Upper lobe of left lung (tissue), 6 donors: ENCODE data around the gene NEK10. TPM values are rescaled to one million over a fixed set of nuclear protein-coding genes. Genes with fewer than 3 reads are reported as not detected.
"Not testable (repeated sequence)": the region's sequence is repeated elsewhere in the genome, so short reads cannot be mapped to it uniquely, and the experiment has no call there.

Experiments
- ATAC-seq, 2 donors: fragments of 200-7000 bp; cut with Tn5 transposase; one replicate each; pipeline ENCODE4 v1.9.1; 2022; ENCODE audit warnings: mild to moderate bottlenecking in 2 of 2, moderate library complexity in 2 of 2; ENCODE audit not compliant: low FRiP score in 2 of 2
- DNase-seq, 2 donors: peaks; one replicate each; pipeline ENCODE4 v3.0.0-alpha.2; 2019 to 2020
- H3K27ac ChIP-seq, 4 donors: fragments of 200-600 bp; sonication (generic); one replicate each; pipeline ENCODE4 v1.5.1; 2016 to 2019
- H3K27me3 ChIP-seq, 4 donors: fragments of 200-600 bp; sonication (generic); one replicate each; pipeline ENCODE4 v1.5.1; 2017 to 2019
- H3K36me3 ChIP-seq, 4 donors: fragments of 200-600 bp; sonication (generic); one replicate each; pipeline ENCODE4 v1.5.1; 2016 to 2019
- H3K4me1 ChIP-seq, 4 donors: fragments of 200-600 bp; sonication (generic); one replicate each; pipeline ENCODE4 v1.5.1; 2018 to 2019
- H3K4me3 ChIP-seq, 4 donors: fragments of 200-600 bp; sonication (generic); one replicate each; pipeline ENCODE4 v1.5.1; 2017 to 2019; ENCODE audit warnings: mild to moderate bottlenecking in 2 of 4, moderate library complexity in 1 of 4
- H3K9me3 ChIP-seq, 4 donors: fragments of 200-600 bp; sonication (generic); one replicate each; pipeline ENCODE4 v1.5.1; 2018 to 2019
- EP300 ChIP-seq, 4 donors: sonication (generic); formaldehyde crosslinking; IDR thresholded peaks; one replicate each; pipeline ENCODE4 v1.5.1; 2017; ENCODE audit warnings: antibody characterized with exemption in 4 of 4, control low read depth in 2 of 4
- POLR2A ChIP-seq, 4 donors: fragments of 450-650 bp; IDR thresholded peaks; one replicate each; pipeline ENCODE4 v1.5.1; 2016 to 2017; ENCODE audit warnings: antibody characterized with exemption in 4 of 4, mild to moderate bottlenecking in 2 of 4
- POLR2AphosphoS5 ChIP-seq, 2 donors: sonication (generic); formaldehyde crosslinking; IDR thresholded peaks; one replicate each; pipeline ENCODE4 v1.5.1; 2017; ENCODE audit warnings: antibody characterized with exemption in 2 of 2
- WGBS, 2 donors: methylation state at CpG; one replicate each; pipeline ENCODE4 v1.1.5; 2017 to 2018; 5-methylcytosine and 5-hydroxymethylcytosine counted together
- total RNA-seq, 6 donors: library from RNA; depleted of rRNA in 4 of 6; stranded (reverse); fragments of >200 nt in 4 of 6; gene quantifications; one replicate each; pipeline versions ENCODE4 v1.1.0 to v1.2.1, GENCODE V29; 2016 to 2021
- TF ChIP-seq, protein P1 (sequence below), 6 experiments: fragments of 450-650 bp in 4 of 6; fragments of 200-600 bp in 2 of 6; sonication (generic) in 2 of 6; IDR thresholded peaks; one replicate each; pipeline ENCODE4 v1.5.1; 2016 to 2019; ENCODE audit warnings: antibody characterized with exemption in 6 of 6
- donor health status: DM: no; HTN: no; CAD: no; lungs with moderate emphysema.
- donor health status: DM: no; HTN: yes; CAD: no; lungs with severe emphysema.

NEK10 gene
- total RNA-seq, result 10 to 100 TPM in 4 of 6 donors, 1 to 10 TPM in 1, under 1 TPM in 1; 0.29 to 85.3 (median 12.1) TPM

- H3K4me1 ChIP-seq, result peaks cover 5 to 14% (median 9%) of the 10 kb centered on the region in 4 donors
- TF ChIP-seq POLR2AphosphoS5 (IDR thresholded peaks at IDR 0.05) (peak; percentile 6 to 41), POLR2A (IDR thresholded peaks at IDR 0.05) (peak in 1 of 4 donors; percentile 11), EP300 (IDR thresholded peaks at IDR 0.05) (no peak)
- TF ChIP-seq, protein P1, sequence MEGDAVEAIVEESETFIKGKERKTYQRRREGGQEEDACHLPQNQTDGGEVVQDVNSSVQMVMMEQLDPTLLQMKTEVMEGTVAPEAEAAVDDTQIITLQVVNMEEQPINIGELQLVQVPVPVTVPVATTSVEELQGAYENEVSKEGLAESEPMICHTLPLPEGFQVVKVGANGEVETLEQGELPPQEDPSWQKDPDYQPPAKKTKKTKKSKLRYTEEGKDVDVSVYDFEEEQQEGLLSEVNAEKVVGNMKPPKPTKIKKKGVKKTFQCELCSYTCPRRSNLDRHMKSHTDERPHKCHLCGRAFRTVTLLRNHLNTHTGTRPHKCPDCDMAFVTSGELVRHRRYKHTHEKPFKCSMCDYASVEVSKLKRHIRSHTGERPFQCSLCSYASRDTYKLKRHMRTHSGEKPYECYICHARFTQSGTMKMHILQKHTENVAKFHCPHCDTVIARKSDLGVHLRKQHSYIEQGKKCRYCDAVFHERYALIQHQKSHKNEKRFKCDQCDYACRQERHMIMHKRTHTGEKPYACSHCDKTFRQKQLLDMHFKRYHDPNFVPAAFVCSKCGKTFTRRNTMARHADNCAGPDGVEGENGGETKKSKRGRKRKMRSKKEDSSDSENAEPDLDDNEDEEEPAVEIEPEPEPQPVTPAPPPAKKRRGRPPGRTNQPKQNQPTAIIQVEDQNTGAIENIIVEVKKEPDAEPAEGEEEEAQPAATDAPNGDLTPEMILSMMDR (IDR thresholded peaks at IDR 0.05), result peak in 1 of 6 experiments; percentile 19
- no peaks in the 10 kb centered on the region for H3K9me3 ChIP-seq
- H3K4me3 ChIP-seq, result peak within 1 kb of the TSS; percentile 39 to 76 (median 70)
- H3K27ac ChIP-seq, result peak within 1 kb of the TSS in 1 of 4 donors; percentile 33
- DNase-seq (peak; percentile 92 to 97), ATAC-seq (peak; percentile 98)
- H3K36me3 ChIP-seq, result no peaks in the 10 kb centered on the region
- 4 to 5% methylated on average over 26 to 38 of the region's 48 CpGs for WGBS, 2 donors
- H3K27me3 ChIP-seq, result no peaks in the 10 kb centered on the region
These were observed at the start of gene NEK10 for GRCh38 chr3:27368831-27369607. Gene NEK10 (minus strand): TSS chr3:27369383. CDS start chr3:27352882, 16,501 bp downstream.

- Histone ChIP-seq H3K27me3 (no peaks in the 10 kb centered on the region), H3K9me3 (no peaks in the 10 kb centered on the region), H3K36me3 (peaks cover 0 to 29% (median 9%) of the 10 kb centered on the region in 4 donors), H3K4me3 (no peak overlapping the region), H3K27ac (no peak overlapping the region), H3K4me1 (no peaks in the 10 kb centered on the region)
- ATAC-seq, result no peak
- DNase-seq, result no peak
- 90% methylated on average over 1 of the region's 1 CpG for WGBS, 2 donors
- TF ChIP-seq POLR2AphosphoS5 (IDR thresholded peaks at IDR 0.05) (no peak), EP300 (IDR thresholded peaks at IDR 0.05) (no peak), POLR2A (IDR thresholded peaks at IDR 0.05) (no peak)
- TF ChIP-seq, protein P1 (IDR thresholded peaks at IDR 0.05), result no peak
These were observed 46.0 kb upstream of the NEK10 start for GRCh38 chr3:27415202-27415601.

DNA sequence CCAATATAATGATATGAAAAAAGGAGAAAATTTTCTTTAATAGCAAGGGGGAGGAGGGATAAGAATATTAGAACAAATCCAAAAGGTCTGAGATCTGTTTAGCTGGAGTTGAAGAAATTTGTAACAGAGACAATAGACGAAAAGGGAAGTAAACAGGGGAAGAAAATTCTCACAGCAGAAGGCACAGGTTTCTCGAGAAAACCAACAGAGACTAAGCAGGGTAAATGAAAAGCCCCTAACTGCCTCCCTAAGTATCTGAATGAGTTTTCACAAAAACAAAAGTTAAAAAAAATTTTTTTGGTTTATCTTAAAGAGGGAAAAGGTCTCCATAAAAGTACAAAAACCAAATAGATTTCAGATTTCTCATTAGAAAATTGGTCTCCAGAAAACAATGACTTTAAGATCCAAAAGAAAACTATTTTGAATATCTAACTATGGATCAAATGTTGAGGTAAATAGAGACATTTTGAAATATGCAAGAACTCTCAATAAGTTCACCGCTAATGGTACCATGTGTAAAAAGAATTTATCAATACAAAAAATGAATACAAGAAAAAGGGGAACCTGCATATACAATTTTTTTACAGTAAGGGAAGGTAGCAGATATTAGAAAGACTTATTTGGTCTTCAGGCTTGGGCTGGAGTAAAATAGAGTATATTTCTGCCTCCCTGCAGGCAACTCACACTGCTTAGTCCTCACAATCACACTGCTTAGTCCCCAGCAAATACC, 23.9 kb upstream of the NEK10 start:
- peaks cover 0 to 11% (median 2%) of the 10 kb centered on the region in 4 donors for H3K36me3 ChIP-seq
- no peaks in the 10 kb centered on the region for H3K4me1 ChIP-seq
- TF ChIP-seq, protein P1 (IDR thresholded peaks at IDR 0.05), result no peak
- TF ChIP-seq POLR2A (IDR thresholded peaks at IDR 0.05) (no peak), POLR2AphosphoS5 (IDR thresholded peaks at IDR 0.05) (no peak), EP300 (IDR thresholded peaks at IDR 0.05) (no peak)
- no peak for DNase-seq
- no peak for ATAC-seq
- WGBS, 2 donors, result 45 to 49% methylated on average over 3 of the region's 3 CpGs
- no peaks in the 10 kb centered on the region for H3K9me3 ChIP-seq
- no peak overlapping the region for H3K27ac ChIP-seq
- no peak overlapping the region for H3K4me3 ChIP-seq
- H3K27me3 ChIP-seq, result no peaks in the 10 kb centered on the region

GRCh38 chr3:27392414-27392813, 23.2 kb upstream of the NEK10 start:
- ATAC-seq, DNase-seq, H3K4me3 ChIP-seq, H3K4me1 ChIP-seq, H3K27ac ChIP-seq, H3K9me3 ChIP-seq, H3K27me3 ChIP-seq: not testable (repeated sequence)
- peaks cover 0 to 11% (median 2%) of the 10 kb centered on the region in 4 donors for H3K36me3 ChIP-seq
- WGBS, 2 donors, result 87 to 95% methylated on average over 10 of the region's 10 CpGs

DNA sequence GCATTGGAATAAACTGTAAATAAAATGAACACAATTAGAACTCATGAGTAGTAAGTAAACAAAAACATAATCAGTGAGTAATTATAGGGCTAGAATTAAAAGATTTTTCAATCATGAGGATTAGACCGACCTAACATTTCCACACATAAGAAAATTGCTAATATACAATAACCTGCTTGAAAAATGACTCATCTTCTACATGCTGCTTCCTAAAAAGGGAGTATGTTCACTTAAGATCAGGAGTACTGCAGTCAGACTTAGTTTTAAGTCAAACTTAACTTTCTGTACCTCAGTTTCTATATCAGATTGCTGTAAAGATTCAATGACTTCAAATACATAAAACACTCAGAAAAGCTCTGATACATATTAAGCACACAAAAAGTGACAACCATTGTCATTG, 22.6 kb upstream of the NEK10 start:
- TF ChIP-seq EP300 (IDR thresholded peaks at IDR 0.05) (no peak), POLR2AphosphoS5 (IDR thresholded peaks at IDR 0.05) (no peak), POLR2A (IDR thresholded peaks at IDR 0.05) (no peak)
- TF ChIP-seq, protein P1 (IDR thresholded peaks at IDR 0.05), result no peak
- DNase-seq, result no peak
- Histone ChIP-seq H3K36me3 (peaks cover 0 to 11% (median 2%) of the 10 kb centered on the region in 4 donors), H3K27ac (no peak overlapping the region), H3K4me3 (no peak overlapping the region), H3K9me3 (no peaks in the 10 kb centered on the region), H3K27me3 (no peaks in the 10 kb centered on the region), H3K4me1 (no peaks in the 10 kb centered on the region)
- ATAC-seq, result no peak
- 85% methylated on average over 1 of the region's 1 CpG for WGBS, 2 donors
